ENCODE measurements around the gene VSIG2. TPM values are rescaled to one million over a fixed set of nuclear protein-coding genes. Genes with fewer than 3 reads are reported as not detected.

VSIG2 gene
- total RNA-seq, 3 donors from 2014 or later (not counting 1 experiment from before 2014, with no cell fraction given) = not detected

DNA sequence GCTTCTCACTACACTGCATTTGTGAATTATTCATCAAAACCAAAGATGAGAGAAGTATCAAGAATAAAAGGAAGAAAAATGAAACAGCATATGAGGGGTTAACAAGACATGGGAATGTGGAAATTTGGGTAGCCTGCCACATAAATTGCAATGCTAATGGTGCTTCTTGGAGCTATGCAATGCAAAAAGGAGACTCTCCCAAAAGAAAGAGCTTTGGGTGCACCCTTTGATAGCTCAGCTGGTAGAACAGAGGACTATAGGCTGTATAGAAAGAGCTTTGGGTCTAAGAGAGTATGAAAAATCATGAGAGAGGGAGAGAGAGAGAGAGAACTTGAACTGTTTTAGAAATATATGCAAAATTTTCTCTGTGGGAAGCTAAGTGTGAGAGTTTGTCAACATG lies 52.0 kb downstream of the VSIG2 start:
- DNase-seq (no peak), ATAC-seq (no peak)
- Histone ChIP-seq H3K36me3 (ENCODE audit: control insufficient read depth, insufficient read depth, low read length) (no peaks in the 10 kb centered on the region), H3K4me3 (ENCODE audit: low read length) (no peak overlapping the region), H3K27ac (ENCODE audit: low read length) (no peak overlapping the region), H3K4me1 (ENCODE audit: control insufficient read depth, insufficient read depth, low read length) (no peaks in the 10 kb centered on the region), H3K9me3 (ENCODE audit: control insufficient read depth, insufficient read depth, low read length) (no peaks in the 10 kb centered on the region), H3K27me3 (ENCODE audit: control insufficient read depth, insufficient read depth, low read length) (peaks cover 3% of the 10 kb centered on the region)
- TF ChIP-seq, protein P1, sequence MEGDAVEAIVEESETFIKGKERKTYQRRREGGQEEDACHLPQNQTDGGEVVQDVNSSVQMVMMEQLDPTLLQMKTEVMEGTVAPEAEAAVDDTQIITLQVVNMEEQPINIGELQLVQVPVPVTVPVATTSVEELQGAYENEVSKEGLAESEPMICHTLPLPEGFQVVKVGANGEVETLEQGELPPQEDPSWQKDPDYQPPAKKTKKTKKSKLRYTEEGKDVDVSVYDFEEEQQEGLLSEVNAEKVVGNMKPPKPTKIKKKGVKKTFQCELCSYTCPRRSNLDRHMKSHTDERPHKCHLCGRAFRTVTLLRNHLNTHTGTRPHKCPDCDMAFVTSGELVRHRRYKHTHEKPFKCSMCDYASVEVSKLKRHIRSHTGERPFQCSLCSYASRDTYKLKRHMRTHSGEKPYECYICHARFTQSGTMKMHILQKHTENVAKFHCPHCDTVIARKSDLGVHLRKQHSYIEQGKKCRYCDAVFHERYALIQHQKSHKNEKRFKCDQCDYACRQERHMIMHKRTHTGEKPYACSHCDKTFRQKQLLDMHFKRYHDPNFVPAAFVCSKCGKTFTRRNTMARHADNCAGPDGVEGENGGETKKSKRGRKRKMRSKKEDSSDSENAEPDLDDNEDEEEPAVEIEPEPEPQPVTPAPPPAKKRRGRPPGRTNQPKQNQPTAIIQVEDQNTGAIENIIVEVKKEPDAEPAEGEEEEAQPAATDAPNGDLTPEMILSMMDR (IDR thresholded peaks at IDR 0.05) = no peak
- no peak overlapping the region for H3K27ac Mint-ChIP-seq
- no peaks in the 10 kb centered on the region for H3K36me3 Mint-ChIP-seq
- no peak overlapping the region for H3K4me3 Mint-ChIP-seq
- H3K4me1 Mint-ChIP-seq = no peaks in the 10 kb centered on the region
- H3K27me3 Mint-ChIP-seq (ENCODE audit: low read depth in 2 of 2) = peaks cover 26 to 31% of the 10 kb centered on the region in 2 donors
- H3K9me3 Mint-ChIP-seq = no peaks in the 10 kb centered on the region
- intact Hi-C loops (cut with micrococcal nuclease) = no loop called here

DNA sequence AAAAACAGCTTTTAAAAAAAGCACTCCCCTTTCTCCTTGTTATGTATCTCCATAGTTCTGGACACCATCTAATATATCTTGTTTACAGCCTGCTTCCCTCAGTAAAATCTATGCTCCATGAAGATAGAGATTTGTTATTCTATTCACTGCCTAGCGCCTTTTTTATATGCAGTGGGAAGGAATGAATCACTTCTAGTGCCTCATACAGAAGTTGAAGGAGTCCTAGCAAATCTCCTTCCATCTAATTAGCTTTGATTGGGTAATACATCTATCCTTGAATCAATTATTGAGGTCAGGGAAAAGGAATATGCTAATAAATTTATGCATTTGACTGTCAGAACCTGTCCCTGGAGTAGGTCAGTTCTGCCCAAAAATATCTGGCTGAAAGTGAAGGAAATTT lies 52.5 kb downstream of the VSIG2 start:
- Histone ChIP-seq H3K36me3 (ENCODE audit: control insufficient read depth, insufficient read depth, low read length) (no peaks in the 10 kb centered on the region), H3K27me3 (ENCODE audit: control insufficient read depth, insufficient read depth, low read length) (peaks cover 3% of the 10 kb centered on the region), H3K4me1 (ENCODE audit: control insufficient read depth, insufficient read depth, low read length) (no peaks in the 10 kb centered on the region), H3K9me3 (ENCODE audit: control insufficient read depth, insufficient read depth, low read length) (no peaks in the 10 kb centered on the region), H3K4me3 (ENCODE audit: low read length) (no peak overlapping the region), H3K27ac (ENCODE audit: low read length) (no peak overlapping the region)
- H3K4me1 Mint-ChIP-seq = no peaks in the 10 kb centered on the region
- intact Hi-C loops (cut with micrococcal nuclease) = no loop called here
- H3K4me3 Mint-ChIP-seq = no peak overlapping the region
- ATAC-seq = no peak
- no peak for DNase-seq
- 71% methylated on average over 1 of the region's 1 CpG for WGBS (ENCODE audit: insufficient coverage)
- no peak overlapping the region for H3K27ac Mint-ChIP-seq
- H3K9me3 Mint-ChIP-seq = no peaks in the 10 kb centered on the region
- peaks cover 26 to 31% of the 10 kb centered on the region in 2 donors for H3K27me3 Mint-ChIP-seq (ENCODE audit: low read depth in 2 of 2)
- TF ChIP-seq, protein P1 (IDR thresholded peaks at IDR 0.05) = no peak
- no peaks in the 10 kb centered on the region for H3K36me3 Mint-ChIP-seq

Other genes with a start within 250 kb of the VSIG2 start
- not detected for gene OR8B12, start 208.6 kb downstream of the VSIG2 start, total RNA-seq
- not detected for gene OR8A1, start 182.3 kb downstream of the VSIG2 start, total RNA-seq
- not detected for gene PANX3, start 140.8 kb downstream of the VSIG2 start, total RNA-seq
- gene TBRG1, start 129.4 kb downstream of the VSIG2 start, total RNA-seq = 10 to 100 TPM; 62.9 to 68.6 (median 68.3) TPM
- 1 to 10 TPM; 2.5 to 5.4 (median 2.5) TPM for gene SIAE, start 78.5 kb downstream of the VSIG2 start, total RNA-seq
- under 1 TPM; 0.35 to 0.45 (median 0.35) TPM for gene SPA17, start 78.4 kb downstream of the VSIG2 start, total RNA-seq
- 10 to 100 TPM; 11.1 to 70.9 (median 28.4) TPM for gene NRGN, start 12.3 kb downstream of the VSIG2 start, total RNA-seq
- 1 to 10 TPM; 1.2 to 2.2 (median 1.5) TPM for gene ESAM, start 10.0 kb upstream of the VSIG2 start, total RNA-seq
- gene MSANTD2, start 48.2 kb upstream of the VSIG2 start, total RNA-seq = 10 to 100 TPM; 10.1 to 14.1 (median 13.3) TPM
- gene ROBO3, start 113.2 kb upstream of the VSIG2 start, total RNA-seq = 10 to 100 TPM; 16.9 to 23.8 (median 22.7) TPM
- not detected for gene ROBO4, start 145.6 kb upstream of the VSIG2 start, total RNA-seq
- gene HEPN1, start 167.0 kb upstream of the VSIG2 start, total RNA-seq = not detected
- not detected for gene HEPACAM, start 183.8 kb upstream of the VSIG2 start, total RNA-seq
- 1 to 10 TPM; 3.8 to 4.7 (median 3.9) TPM for gene CCDC15, start 201.9 kb upstream of the VSIG2 start, total RNA-seq

All from natural killer cell (primary cell).